NOMO-1 treated with DMSO at 0.1 percent for 48 hours (cell line): ENCODE results near the gene FBRSL1.

Experiments
- DNase-seq: peaks from one replicate; lab custom pipeline; 2025; ENCODE audit not compliant: unreplicated experiment; lab: John Stamatoyannopoulos, UW

The FBRSL1 gene

DNA sequence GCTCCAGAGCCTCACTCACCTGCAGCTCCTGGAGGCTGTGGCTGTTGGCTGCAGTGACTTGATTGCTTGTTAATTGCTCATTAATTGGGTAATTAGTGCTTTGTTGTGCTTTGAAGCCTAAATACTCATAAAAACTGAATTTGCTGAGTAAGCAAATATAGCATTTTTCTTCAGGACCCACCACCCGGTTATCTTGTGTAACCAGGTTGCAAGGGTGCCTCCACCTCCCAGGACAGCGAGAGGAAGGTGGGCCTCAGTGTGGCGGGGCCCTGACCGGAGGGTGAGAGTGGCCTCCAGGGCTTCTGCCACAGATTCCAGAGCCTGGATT lies 48.7 kb downstream of the FBRSL1 start:
- DNase-seq: no peak

DNA sequence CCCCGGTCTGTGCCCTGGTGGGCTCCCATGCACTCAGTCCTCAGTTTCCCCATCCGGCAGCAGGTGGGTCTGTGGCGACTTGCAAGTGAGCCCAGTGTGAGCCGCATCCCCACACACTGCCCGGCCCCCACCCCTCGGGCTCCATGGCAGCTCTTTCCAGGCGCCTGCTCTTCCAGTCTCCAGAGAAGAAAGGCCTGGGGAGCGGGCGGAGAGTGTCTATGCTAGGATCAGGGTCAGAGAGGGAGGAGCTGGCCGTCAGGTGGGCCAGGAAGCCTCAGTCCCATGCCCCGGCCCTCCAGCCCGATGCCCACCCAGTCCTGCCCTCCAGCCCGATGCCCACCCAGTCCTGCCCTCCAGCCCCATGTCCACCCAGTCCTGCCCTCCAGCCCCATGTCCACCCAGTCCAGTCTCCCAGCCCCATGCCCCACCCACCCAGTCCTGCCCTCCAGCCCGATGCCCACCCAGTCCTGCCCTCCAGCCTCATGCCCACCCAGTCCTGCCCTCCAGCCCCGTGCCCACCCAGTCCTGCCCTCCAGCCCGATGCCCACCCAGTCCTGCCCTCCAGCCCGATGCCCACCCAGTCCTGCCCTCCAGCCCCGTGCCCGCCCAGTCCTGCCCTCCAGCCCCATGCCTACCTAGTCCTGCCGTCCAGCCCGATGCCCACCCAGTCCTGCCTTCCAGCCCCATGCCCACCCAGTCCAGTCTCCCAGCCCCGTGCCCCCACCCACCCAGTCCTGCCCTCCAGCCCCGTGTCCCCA lies 49.2 kb downstream of the FBRSL1 start:
- DNase-seq: no peak

- no peak for DNase-seq
Measured at GRCh38 chr12:132540436-132540835, 50.5 kb downstream of the FBRSL1 start.

- DNase-seq: no peak
Measured at GRCh38 chr12:132541200-132541599, 51.2 kb downstream of the FBRSL1 start.

GRCh38 chr12:132541996-132542395 lies 52.0 kb downstream of the FBRSL1 start:
- DNase-seq: no peak

DNA sequence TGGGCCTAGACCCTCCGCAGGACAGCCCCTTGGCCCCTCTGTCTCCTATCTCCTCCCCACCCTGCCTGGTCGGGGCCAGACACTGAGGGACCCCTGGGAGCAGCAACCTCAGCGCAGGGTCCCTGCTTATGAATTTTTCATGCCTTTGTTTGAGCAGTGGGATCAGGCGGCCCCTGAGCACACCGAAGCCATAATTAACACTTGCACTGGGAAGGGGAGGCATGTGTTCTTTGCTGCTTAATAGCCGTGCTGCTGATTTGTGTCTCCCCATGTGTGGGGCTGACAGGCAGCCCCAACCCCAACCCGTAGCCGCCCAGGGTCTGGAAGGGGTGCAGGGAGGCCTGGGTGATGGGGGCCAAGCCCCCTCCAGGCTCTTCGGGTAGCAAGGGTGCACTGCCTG lies 52.7 kb downstream of the FBRSL1 start:
- DNase-seq: no peak

- DNase-seq: no peak
Measured at GRCh38 chr12:132543298-132544079, 53.5 kb downstream of the FBRSL1 start.

- DNase-seq: no peak
Measured at GRCh38 chr12:132544080-132544397, 54.1 kb downstream of the FBRSL1 start.

DNA sequence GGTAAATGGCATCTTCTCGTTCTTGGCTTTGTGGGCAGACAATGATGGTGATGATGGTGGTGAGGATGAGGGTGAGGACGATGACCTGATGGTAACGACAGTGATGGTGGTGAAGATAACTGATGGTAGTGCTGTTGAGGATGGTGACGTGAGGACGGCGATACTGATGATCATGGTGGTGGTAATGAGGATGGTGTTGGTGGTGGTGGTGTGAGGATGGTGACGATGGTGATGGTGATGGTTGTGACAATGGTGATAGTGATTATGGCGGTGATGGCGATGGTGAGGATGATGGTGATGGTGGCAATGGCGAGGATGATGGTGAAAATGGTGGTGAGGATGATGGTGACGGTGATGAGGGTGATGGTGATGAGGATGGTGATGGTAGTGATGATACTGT lies 54.5 kb downstream of the FBRSL1 start:
- DNase-seq: no peak

DNA sequence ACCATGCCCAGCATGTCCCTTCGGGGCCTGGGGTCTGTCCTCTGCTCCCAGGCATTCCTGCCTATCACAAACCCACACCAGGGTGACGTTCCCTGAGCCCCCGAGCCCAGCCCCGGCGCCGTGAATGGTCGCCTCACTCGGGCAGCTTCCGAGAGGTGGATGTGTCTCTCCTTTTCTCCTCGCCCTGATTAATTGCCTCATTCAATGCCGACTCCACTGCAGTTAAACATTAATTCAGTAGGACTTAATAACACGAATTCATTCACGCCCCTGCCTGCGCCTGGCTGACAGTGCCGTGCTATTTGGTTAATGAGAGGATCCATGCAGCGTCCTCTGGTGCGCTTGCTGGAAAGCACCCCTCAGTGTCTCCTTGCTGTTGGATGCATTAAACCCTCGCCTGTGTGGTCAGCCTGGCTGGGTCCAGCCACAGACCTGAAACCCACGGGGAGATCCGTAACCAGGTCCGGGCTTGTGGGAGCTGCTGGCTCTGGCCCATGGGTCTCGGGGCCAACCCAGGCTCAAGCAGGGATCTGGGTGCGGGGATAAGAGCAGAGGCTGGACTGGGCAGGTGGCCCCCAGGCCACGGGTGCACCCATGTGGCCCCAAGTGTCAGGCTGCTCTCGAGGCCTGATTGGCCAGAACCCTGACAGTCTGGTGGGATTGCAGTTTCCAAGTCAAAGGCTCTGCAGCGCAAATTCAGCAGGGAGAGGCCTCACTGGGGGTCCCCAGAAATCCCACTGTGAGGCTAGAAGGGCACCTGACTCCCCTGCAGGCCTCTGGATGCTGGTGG lies 55.4 kb downstream of the FBRSL1 start:
- no peak for DNase-seq

DNA sequence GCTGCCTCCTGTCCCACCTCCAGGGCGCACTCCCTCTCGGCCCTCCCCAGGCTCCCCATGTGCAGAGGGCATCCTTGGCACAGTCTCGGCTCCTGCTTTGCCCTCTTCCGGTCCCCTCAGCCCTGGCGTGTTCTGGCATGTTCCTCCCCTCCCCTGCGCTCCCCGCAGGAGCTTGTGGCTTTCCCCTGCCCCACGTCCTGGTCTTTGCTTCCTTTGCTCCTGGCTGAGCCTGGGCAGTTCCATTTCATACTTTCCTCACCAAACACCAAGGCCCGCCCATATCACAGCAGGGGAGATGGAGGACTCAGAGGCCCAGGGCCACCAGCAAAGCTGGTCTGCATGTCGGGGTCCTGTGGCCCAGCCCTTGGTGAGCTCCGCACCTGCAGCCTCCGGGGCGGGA lies 56.0 kb downstream of the FBRSL1 start:
- DNase-seq: no peak

DNA sequence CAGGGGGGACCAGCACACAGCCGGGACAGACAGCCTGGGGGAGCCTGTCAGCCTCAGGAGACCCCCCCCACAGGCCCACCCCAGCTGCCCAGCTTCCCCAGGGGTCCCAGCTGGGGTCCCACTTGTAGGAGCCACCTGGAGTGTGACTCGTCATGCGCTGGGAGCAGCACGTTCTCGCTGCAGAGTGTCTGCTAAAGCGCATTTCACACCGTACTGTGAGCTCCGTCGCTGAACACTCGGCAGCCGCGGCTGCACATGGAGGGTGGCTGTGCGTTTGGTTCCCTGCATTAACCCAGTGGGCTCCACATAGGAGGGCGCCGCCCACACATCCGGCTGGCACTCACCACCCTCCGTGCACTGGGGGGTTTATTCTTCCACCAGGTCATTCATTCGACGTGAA lies 56.7 kb downstream of the FBRSL1 start:
- DNase-seq: no peak

GRCh38 chr12:132547205-132547740 lies 57.3 kb downstream of the FBRSL1 start:
- no peak for DNase-seq

DNA sequence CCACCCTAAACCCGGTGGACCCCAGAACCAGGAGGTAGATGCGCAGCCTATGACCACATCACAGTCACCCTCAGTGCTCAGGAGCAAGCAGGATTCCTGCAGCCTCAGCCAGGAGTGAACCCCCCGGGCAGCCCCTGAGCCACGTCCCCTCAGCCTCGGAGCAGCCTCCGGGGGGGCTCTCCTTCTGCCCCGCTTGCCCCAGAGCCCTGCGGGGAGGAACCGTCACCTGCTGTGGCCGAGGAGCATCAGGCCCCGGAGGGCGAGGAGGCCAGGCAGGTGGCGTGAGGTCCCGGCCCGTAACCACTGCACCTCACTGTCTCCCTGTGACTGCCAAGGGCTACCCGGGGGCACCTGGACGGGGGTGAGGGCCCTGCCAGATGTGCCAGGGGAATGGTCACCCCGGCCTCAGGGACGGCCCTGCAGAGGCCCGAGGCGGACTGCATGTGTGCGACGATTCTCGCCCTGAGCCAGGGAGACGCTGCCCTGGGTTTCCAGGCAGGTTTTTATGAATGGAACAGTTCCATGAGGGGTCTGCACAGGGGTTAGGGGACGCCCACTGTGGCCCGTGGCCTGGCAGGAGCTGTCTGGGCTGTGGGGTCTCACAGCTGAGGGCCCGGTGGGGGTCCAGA lies 58.6 kb downstream of the FBRSL1 start:
- DNase-seq: no peak

DNA sequence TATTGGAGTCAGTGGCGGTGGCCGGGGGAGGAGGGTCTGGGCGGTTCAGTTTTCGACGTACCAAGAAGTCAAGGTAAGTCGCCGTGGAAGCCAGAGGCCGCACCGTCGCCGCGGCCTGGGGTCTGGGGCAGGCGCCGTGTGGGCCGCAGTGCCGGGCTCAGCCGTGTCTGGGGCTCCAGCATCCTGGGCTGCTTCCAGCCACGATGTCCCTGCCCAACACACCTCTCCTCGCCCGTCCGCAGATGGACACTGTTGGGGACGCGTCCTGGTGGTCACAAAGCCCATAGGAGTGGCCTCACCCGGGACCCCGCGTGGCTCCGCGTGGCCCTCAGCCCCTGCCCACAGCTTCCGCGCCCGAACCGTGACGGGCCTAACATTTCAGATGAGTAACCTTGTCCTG lies 59.1 kb downstream of the FBRSL1 start:
- DNase-seq: no peak

GRCh38 chr12:132550014-132550802 lies 60.3 kb downstream of the FBRSL1 start:
- no peak for DNase-seq

GRCh38 chr12:132550830-132551640 lies 61.1 kb downstream of the FBRSL1 start:
- no peak for DNase-seq

DNA sequence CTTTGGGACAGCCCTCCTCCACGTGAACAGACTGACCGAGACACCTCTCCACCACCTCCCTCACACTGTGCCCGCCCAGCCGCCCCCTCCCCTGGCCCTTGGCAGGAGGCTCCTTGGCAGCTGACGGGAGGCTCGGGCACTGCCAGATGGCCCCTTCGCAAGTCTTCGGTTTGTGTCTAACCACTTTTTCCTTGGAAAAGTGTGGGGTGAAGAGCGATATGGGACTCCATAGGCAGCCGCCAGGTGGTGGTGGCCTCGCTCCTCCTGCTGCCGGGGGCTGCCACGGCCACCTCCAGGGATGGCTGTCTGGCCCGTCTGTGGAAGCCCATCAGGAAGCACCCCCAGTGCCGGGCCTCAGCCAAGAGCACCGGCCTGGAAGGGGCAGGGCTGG lies 61.7 kb downstream of the FBRSL1 start:
- no peak for DNase-seq

- no peak for DNase-seq
Measured at GRCh38 chr12:132554845-132555630, 65.1 kb downstream of the FBRSL1 start.
